Activated T-helper 2 cell treated with anti-CD3 and anti-CD28 coated beads, Interferon-gamma antibody, Interleukin-2, Interleukin-4, amounts not matched to agents 10 μg/mL and 5 μg/mL and 100 μg/mL, durations not matched to agents 14 hours and 24 hours and 36 hours (primary cell): Measurements from ENCODE around the gene NGDN. TPM values are rescaled to one million over a fixed set of nuclear protein-coding genes. Genes with fewer than 3 reads are reported as not detected.

Experiments
- DNase-seq: peaks from one replicate; pipeline ENCODE4 v3.0.0; 2021; ENCODE audit warnings: low spot score
- H3K27ac Mint-ChIP-seq: one replicate; pipeline ENCODE4 v1.8.0; 2021; ENCODE audit warnings: mixed read lengths
- H3K27me3 Mint-ChIP-seq: one replicate; pipeline ENCODE4 v1.8.0; 2021; ENCODE audit warnings: low read depth, mixed read lengths
- H3K36me3 Mint-ChIP-seq: one replicate; pipeline ENCODE4 v1.8.0; 2021; ENCODE audit warnings: low read depth, mixed read lengths
- H3K4me1 Mint-ChIP-seq: one replicate; pipeline ENCODE4 v1.8.0; 2021; ENCODE audit warnings: low read depth, mixed read lengths
- H3K4me3 Mint-ChIP-seq: one replicate; pipeline ENCODE4 v1.8.0; 2021; ENCODE audit warnings: low read depth, mild to moderate bottlenecking, moderate library complexity, mixed read lengths
- H3K9me3 Mint-ChIP-seq: one replicate; pipeline ENCODE4 v1.8.0; 2021; ENCODE audit warnings: mixed read lengths
- intact Hi-C: fragments of 100-400 bp; cut with micrococcal nuclease; formaldehyde crosslinking; loops from one replicate; pipeline ENCODE4 v1.15.1; 2023
- total RNA-seq: library from RNA; stranded (reverse); gene quantifications from 2 replicates; pipeline ENCODE4 v1.2.3, GENCODE V29; 2022

NGDN gene
- total RNA-seq, 1 donor from 2014 or later, result 65.6 TPM

GRCh38 chr14:23434488-23435222 lies 34.8 kb upstream of the NGDN start:
- Mint-ChIP-seq H3K9me3 (no peaks in the 10 kb centered on the region), H3K27me3 (no peaks in the 10 kb centered on the region), H3K36me3 (no peaks in the 10 kb centered on the region), H3K4me1 (no peaks in the 10 kb centered on the region), H3K4me3 (no peak overlapping the region), H3K27ac (no peak overlapping the region)
- DNase-seq, result no peak
- intact Hi-C loops, result no loop called here

- Mint-ChIP-seq H3K9me3 (no peaks in the 10 kb centered on the region), H3K27me3 (no peaks in the 10 kb centered on the region), H3K4me3 (no peak within 1 kb of the TSS), H3K36me3 (no peaks in the 10 kb centered on the region), H3K4me1 (no peaks in the 10 kb centered on the region), H3K27ac (no peak within 1 kb of the TSS)
- intact Hi-C loops, result no loop called here
- DNase-seq, result no peak
These were observed 33.8 kb upstream of the NGDN start, which contains the start of gene MYH7 for GRCh38 chr14:23435543-23436326. Gene MYH7, minus strand, starts transcription at chr14:23435660. Its CDS starts 1,928 bp downstream, at chr14:23433732.

- no peaks in the 10 kb centered on the region for H3K36me3 Mint-ChIP-seq
- peaks cover 2% of the 10 kb centered on the region for H3K27me3 Mint-ChIP-seq
- H3K9me3 Mint-ChIP-seq, result no peaks in the 10 kb centered on the region
- H3K4me3 Mint-ChIP-seq, result no peak overlapping the region
- DNase-seq, result no peak
- no peak overlapping the region for H3K27ac Mint-ChIP-seq
- intact Hi-C loops, result no loop called here
- H3K4me1 Mint-ChIP-seq, result no peaks in the 10 kb centered on the region
These were observed 33.0 kb upstream of the NGDN start for GRCh38 chr14:23436327-23437132.

- no peaks in the 10 kb centered on the region for H3K9me3 Mint-ChIP-seq
These were observed 32.1 kb upstream of the NGDN start for GRCh38 chr14:23437133-23438100.

GRCh38 chr14:23438101-23438971 lies 31.2 kb upstream of the NGDN start:
- no peak overlapping the region for H3K27ac Mint-ChIP-seq
- H3K27me3 Mint-ChIP-seq, result peaks cover 2% of the 10 kb centered on the region
- no peaks in the 10 kb centered on the region for H3K4me1 Mint-ChIP-seq
- intact Hi-C loops, result no loop called here
- DNase-seq, result no peak
- no peak overlapping the region for H3K4me3 Mint-ChIP-seq
- no peaks in the 10 kb centered on the region for H3K9me3 Mint-ChIP-seq
- H3K36me3 Mint-ChIP-seq, result no peaks in the 10 kb centered on the region

More at GRCh38 chr14:23437133-23438100, 32.1 kb upstream of the NGDN start:
- no peaks in the 10 kb centered on the region for H3K36me3 Mint-ChIP-seq
- H3K4me1 Mint-ChIP-seq, result no peaks in the 10 kb centered on the region
- H3K27ac Mint-ChIP-seq, result no peak overlapping the region
- intact Hi-C loops, result no loop called here
- peaks cover 2% of the 10 kb centered on the region for H3K27me3 Mint-ChIP-seq
- no peak for DNase-seq
- no peak overlapping the region for H3K4me3 Mint-ChIP-seq

- intact Hi-C loops, result no loop called here
- H3K9me3 Mint-ChIP-seq, result no peaks in the 10 kb centered on the region
- H3K36me3 Mint-ChIP-seq, result no peaks in the 10 kb centered on the region
- H3K27ac Mint-ChIP-seq, result no peak overlapping the region
- no peak overlapping the region for H3K4me3 Mint-ChIP-seq
- no peak for DNase-seq
- no peaks in the 10 kb centered on the region for H3K4me1 Mint-ChIP-seq
- peaks cover 4% of the 10 kb centered on the region for H3K27me3 Mint-ChIP-seq
These were observed 30.2 kb upstream of the NGDN start for GRCh38 chr14:23439107-23439835.

- Mint-ChIP-seq H3K36me3 (no peaks in the 10 kb centered on the region), H3K27me3 (peaks cover 4% of the 10 kb centered on the region), H3K9me3 (no peaks in the 10 kb centered on the region), H3K4me1 (no peaks in the 10 kb centered on the region), H3K27ac (no peak overlapping the region), H3K4me3 (no peak overlapping the region)
- intact Hi-C loops, result no loop called here
- no peak for DNase-seq
These were observed 28.4 kb upstream of the NGDN start for GRCh38 chr14:23441076-23441475.

GRCh38 chr14:23442721-23443356 lies 26.7 kb upstream of the NGDN start:
- H3K4me1 Mint-ChIP-seq, result no peaks in the 10 kb centered on the region
- H3K4me3 Mint-ChIP-seq, result no peak overlapping the region
- DNase-seq, result no peak
- H3K36me3 Mint-ChIP-seq, result no peaks in the 10 kb centered on the region
- no peaks in the 10 kb centered on the region for H3K9me3 Mint-ChIP-seq
- peaks cover 4% of the 10 kb centered on the region for H3K27me3 Mint-ChIP-seq
- no peak overlapping the region for H3K27ac Mint-ChIP-seq
- intact Hi-C loops, result no loop called here

GRCh38 chr14:23443411-23443812 lies 26.1 kb upstream of the NGDN start:
- no peak for DNase-seq
- no peaks in the 10 kb centered on the region for H3K9me3 Mint-ChIP-seq
- H3K27ac Mint-ChIP-seq, result no peak overlapping the region
- H3K4me1 Mint-ChIP-seq, result no peaks in the 10 kb centered on the region
- peaks cover 4% of the 10 kb centered on the region for H3K27me3 Mint-ChIP-seq
- H3K36me3 Mint-ChIP-seq, result no peaks in the 10 kb centered on the region
- intact Hi-C loops, result no loop called here
- H3K4me3 Mint-ChIP-seq, result no peak overlapping the region

- Mint-ChIP-seq H3K4me1 (no peaks in the 10 kb centered on the region), H3K27ac (no peak overlapping the region), H3K4me3 (no peak overlapping the region), H3K36me3 (no peaks in the 10 kb centered on the region), H3K27me3 (peaks cover 4% of the 10 kb centered on the region), H3K9me3 (no peaks in the 10 kb centered on the region)
- intact Hi-C loops, result no loop called here
- no peak for DNase-seq
These were observed 25.6 kb upstream of the NGDN start for GRCh38 chr14:23443881-23444280.
